GM18505 (cell line): ENCODE results near the gene RNU4-1.
A peak's percentile ranks its signal among the peaks of the same experiment; 100 is the strongest.

Source experiments
- ATAC-seq: cut with Tn5 transposase; IDR thresholded peaks from one replicate; pipeline ENCODE4 v1.9.1; 2021; ENCODE audit not compliant: unreplicated experiment
- POLR2A ChIP-seq: IDR thresholded peaks from 4 replicates; pipeline ENCODE4 v1.6.1; 2011; ENCODE audit warnings: borderline replicate concordance; ENCODE audit not compliant: insufficient read depth, insufficient read length; ENCODE audit errors: extremely low read depth

RNU4-1 gene

GRCh38 chr12:120317224-120318105, 24.4 kb upstream of the RNU4-1 start:
- peak; percentile 89 for TF ChIP-seq POLR2A

GRCh38 chr12:120316798-120317223, 23.8 kb upstream of the RNU4-1 start:
- no peak for ATAC-seq

More at GRCh38 chr12:120317224-120318105, 24.4 kb upstream of the RNU4-1 start:
- peak; percentile 97 for ATAC-seq

GRCh38 chr12:120314220-120314619, 21.2 kb upstream of the RNU4-1 start:
- ATAC-seq, result no peak
- no peak for TF ChIP-seq POLR2A

More at GRCh38 chr12:120316798-120317223, 23.8 kb upstream of the RNU4-1 start:
- TF ChIP-seq POLR2A, result no peak

- ATAC-seq, result peak; percentile 95
- TF ChIP-seq POLR2A, result peak; percentile 38
These were observed 9.2 kb upstream of the RNU4-1 start, which contains the start of gene SIRT4 for GRCh38 chr12:120301962-120302815. TSS of gene SIRT4 (plus strand) at chr12:120302321. CDS start at chr12:120303562, 1,241 bp downstream.

GRCh38 chr12:120292411-120292660, 701 bp downstream of the RNU4-1 start:
- ATAC-seq, result peak; percentile 2

GRCh38 chr12:120290609-120291305, 2.3 kb downstream of the RNU4-1 start:
- no peak for TF ChIP-seq POLR2A
- ATAC-seq, result no peak

More at GRCh38 chr12:120292411-120292660, 701 bp downstream of the RNU4-1 start:
- TF ChIP-seq POLR2A, result no peak

- ATAC-seq, result no peak
- TF ChIP-seq POLR2A, result no peak
These were observed 5.5 kb downstream of the RNU4-1 start for GRCh38 chr12:120287491-120287890.

- no peak for ATAC-seq
- TF ChIP-seq POLR2A, result no peak
These were observed 6.1 kb downstream of the RNU4-1 start for GRCh38 chr12:120286768-120287490.

GRCh38 chr12:120284381-120284780, 8.7 kb downstream of the RNU4-1 start:
- no peak for TF ChIP-seq POLR2A
- ATAC-seq, result no peak

- no peak for ATAC-seq
- TF ChIP-seq POLR2A, result no peak
These were observed 9.7 kb downstream of the RNU4-1 start for GRCh38 chr12:120283318-120283717.

- TF ChIP-seq POLR2A, result no peak
- ATAC-seq, result no peak
These were observed 14.6 kb downstream of the RNU4-1 start for GRCh38 chr12:120278137-120279069.
